VCaP (cell line): Measurements from ENCODE around the gene PLAAT4.
"Not testable (repeated sequence)": the region's sequence is repeated elsewhere in the genome, so short reads cannot be mapped to it uniquely, and the experiment has no call there.

Source experiments
- H3K27ac ChIP-seq: fragments of 450-650 bp; 2 replicates; pipeline ENCODE4 v1.5.1; 2017
- TF ChIP-seq, protein P1 (sequence below): fragments of 450-650 bp; conservative IDR thresholded peaks from 2 replicates; pipeline ENCODE4 v1.5.1; 2017; ENCODE audit warnings: mild to moderate bottlenecking, moderate library complexity

PLAAT4 gene

DNA sequence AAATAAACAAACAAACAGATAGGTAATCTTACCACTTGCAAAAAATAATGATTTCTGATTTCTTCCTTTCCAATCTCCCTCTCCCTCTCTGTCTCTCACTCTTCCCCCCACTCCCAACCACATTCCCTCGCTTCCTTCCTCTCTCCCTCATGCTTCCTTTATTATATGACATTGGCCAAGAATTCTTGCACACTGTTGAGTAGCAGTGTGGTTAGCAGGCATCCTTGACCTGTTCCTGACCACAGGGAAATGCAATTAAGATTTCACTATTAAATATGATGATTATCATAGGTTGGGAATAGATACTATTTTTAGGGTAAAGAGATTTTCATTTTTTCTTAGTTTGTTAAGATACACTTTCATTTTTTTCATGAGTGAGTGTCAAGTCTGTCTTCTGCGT is 14.7 kb upstream of the PLAAT4 start:
- TF ChIP-seq, protein P1, sequence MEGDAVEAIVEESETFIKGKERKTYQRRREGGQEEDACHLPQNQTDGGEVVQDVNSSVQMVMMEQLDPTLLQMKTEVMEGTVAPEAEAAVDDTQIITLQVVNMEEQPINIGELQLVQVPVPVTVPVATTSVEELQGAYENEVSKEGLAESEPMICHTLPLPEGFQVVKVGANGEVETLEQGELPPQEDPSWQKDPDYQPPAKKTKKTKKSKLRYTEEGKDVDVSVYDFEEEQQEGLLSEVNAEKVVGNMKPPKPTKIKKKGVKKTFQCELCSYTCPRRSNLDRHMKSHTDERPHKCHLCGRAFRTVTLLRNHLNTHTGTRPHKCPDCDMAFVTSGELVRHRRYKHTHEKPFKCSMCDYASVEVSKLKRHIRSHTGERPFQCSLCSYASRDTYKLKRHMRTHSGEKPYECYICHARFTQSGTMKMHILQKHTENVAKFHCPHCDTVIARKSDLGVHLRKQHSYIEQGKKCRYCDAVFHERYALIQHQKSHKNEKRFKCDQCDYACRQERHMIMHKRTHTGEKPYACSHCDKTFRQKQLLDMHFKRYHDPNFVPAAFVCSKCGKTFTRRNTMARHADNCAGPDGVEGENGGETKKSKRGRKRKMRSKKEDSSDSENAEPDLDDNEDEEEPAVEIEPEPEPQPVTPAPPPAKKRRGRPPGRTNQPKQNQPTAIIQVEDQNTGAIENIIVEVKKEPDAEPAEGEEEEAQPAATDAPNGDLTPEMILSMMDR: no peak
- H3K27ac ChIP-seq: no peak overlapping the region

DNA sequence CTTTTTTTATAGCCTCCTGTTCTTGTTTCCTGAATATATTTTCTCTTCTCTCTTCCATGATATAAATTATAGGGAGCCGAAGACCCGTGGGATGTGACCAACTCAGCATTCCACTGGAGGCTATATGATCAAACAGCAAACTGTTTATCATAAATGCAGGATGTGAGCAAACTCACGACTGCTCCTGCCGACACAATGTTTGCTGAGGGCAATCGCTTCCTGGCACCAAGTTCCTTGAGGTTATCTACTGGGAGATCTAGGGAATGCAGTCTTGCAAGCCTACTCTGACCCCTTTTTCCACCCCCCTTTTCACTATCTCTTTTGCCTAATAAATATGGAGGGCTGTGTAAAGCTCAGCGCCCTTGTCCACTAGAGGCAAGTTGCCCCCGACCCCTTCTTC is 13.5 kb upstream of the PLAAT4 start:
- TF ChIP-seq, protein P1: no peak
- H3K27ac ChIP-seq: no peak overlapping the region

DNA sequence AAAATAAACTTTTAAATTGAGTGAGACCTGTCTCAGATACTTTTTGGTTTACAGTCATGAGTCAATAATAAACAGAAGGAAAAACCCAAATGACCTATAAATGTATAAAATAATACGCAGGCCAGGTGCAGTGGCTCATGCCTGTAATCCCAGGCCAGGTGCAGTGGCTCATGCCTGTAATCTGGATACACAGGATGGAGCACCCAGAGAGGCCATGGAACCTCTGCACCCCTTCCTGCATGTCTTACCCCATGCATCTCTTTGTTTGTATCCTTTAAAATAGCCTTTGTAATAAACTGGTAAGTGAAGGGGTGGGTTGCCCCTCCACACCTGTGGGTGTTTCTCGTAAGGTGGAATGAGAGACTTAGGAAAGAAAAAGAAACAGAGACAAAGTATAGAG is 8.9 kb upstream of the PLAAT4 start:
- H3K27ac ChIP-seq: no peak overlapping the region
- TF ChIP-seq, protein P1: no peak

DNA sequence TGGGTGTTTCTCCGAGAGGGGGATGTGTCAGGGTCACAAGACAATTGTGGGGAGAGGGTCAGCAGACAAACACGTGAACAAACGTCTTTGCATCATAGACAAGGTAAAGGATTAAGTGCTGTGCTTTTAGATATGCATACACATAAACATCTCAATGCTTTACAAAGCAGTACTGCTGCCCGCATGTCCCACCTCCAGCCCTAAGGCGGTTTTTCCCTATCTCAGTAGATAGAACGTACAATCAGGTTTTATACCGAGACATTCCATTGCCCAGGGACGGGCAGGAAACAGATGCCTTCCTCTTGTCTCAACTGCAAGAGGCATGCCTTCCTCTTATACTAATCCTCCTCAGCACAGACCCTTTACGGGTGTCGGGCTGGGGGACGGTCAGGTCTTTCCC is 8.5 kb upstream of the PLAAT4 start:
- not testable (repeated sequence) for H3K27ac ChIP-seq

DNA sequence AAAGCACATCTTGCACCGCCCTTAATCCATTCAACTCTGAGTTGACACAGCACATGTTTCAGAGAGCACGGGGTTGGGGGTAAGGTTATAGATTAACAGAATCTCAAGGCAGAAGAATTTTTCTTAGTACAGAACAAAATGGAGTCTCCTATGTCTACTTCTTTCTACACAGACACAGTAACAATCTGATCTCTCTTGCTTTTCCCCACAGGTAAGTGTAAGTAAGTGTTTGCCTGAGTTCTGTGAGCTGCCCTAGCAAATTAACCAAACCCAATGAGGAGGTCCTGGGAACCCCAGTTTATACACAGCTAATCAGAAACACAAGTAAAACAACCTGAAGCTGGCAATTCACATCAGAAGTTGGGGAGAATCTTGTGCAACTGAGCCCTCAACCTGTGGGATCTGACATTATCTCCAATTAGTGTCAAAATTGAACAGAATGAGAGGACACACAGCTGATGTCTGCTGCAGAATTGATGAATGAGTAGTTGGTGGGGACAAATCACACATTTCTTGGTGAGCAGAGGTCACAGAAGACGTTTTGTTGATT is 7.8 kb upstream of the PLAAT4 start:
- peak overlapping the region; percentile 2; the same call in 1 of the 2 replicates for H3K27ac ChIP-seq

DNA sequence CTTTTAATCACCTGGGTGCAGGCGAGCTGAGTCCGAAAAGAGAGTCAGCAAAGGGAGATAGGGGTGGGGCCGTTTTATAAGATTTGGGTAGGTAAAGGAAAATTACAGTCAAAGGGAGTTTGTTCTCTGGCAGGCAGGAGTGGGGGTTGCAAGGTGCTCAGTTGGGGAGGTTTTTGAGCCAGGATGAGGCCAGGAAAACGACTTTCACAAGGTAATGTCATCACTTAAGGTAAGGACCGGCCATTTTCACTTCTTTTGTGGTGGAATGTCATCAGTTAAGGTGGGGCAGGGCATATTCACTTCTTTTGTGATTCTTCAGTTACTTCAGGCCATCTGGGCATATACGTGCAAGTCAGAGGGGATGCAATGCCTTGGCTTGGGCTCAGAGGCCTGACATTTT is 7.2 kb upstream of the PLAAT4 start:
- H3K27ac ChIP-seq: not testable (repeated sequence)

DNA sequence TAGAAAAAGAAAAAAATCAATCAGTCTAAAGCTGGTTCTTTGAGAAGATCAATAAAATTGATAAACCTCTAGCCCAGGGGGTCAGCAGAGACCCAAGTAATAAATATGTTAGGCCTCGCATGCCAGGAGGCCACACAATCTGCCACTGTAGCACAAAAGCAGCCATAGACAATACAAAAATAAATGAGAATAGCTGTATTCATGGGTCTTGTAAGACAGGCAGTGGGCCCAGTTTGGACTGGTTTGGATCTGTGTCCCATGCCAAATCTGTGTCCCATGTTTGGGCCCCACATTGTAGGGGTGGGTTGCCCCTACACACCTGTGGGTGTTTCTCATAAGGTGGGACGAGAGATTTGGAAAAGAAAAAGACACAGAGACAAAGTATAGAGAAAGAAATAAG is 6.6 kb upstream of the PLAAT4 start:
- TF ChIP-seq, protein P1: no peak
- no peak overlapping the region for H3K27ac ChIP-seq

DNA sequence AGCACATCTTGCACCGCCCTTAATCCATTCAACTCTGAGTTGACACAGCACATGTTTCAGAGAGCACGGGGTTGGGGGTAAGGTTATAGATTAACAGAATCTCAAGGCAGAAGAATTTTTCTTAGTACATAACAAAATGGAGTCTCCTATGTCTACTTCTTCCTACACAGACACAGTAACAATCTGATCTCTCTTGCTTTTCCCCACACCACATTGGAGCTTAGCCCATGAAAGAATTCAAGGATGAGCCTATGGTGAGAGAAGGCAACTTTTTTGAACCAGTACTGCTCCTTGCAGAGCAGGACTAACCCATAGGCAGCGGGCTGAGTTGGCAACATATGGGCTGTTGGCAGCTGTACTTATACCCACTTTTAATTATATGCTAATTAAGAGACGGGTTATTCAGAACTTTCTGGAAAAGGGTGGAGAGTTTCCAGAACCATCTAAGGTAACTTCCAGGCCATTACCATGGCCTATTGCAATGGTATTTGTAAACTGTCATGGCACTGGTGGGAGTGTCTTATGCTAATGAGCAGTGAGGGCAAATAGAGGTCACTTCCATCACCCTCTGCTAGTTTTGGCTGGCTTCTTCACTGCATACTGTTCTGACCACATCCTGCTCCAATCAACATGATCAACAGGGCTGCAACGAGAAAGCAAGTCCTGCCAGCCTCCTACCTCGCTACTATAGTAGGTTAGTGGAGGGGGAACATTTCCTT is 5.4 kb upstream of the PLAAT4 start:
- not testable (repeated sequence) for H3K27ac ChIP-seq

DNA sequence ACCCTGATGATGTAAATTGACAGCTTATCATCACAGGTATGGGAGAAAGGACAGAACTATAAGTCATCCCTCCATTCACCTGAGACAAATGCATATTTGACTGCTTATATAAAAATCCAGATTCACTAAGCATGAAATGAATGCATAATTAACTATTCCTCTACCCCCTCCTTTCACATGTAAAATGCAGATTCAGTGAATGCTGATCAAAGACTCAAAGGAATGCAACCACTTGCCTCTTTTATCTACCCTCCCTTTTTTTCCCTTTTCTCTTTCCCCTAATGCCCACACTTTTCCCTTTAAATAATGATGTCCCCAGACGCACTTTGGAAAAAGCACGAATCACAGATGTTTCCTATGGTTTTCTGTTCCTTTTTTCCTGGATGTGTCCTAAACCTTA is 4.5 kb upstream of the PLAAT4 start:
- TF ChIP-seq, protein P1: no peak
- no peak overlapping the region for H3K27ac ChIP-seq
